Liver (tissue), 3 donors: ENCODE results near the gene NDUFAF2.

Experiments used
- FOXA1 ChIP-seq: IDR thresholded peaks from 2 replicates; pipeline ENCODE4 v1.6.1; 2016; ENCODE audit warnings: antibody characterized with exemption
- GABPA ChIP-seq, 2 donors: IDR thresholded peaks in 1 of 2; conservative IDR thresholded peaks in 1 of 2; 2 replicates each; pipeline ENCODE4 v1.6.1; 2016; ENCODE audit warnings: antibody characterized with exemption in 2 of 2, mild to moderate bottlenecking in 1 of 2, moderate library complexity in 1 of 2
- HNF4A ChIP-seq, 2 donors: conservative IDR thresholded peaks; 2 replicates each; pipeline ENCODE4 v1.6.1; 2016; ENCODE audit warnings: antibody characterized with exemption in 2 of 2, mild to moderate bottlenecking in 2 of 2
- RAD21 ChIP-seq, 2 donors: IDR thresholded peaks; 2 replicates each; pipeline ENCODE4 v1.6.1; 2016; ENCODE audit warnings: antibody characterized with exemption in 2 of 2, mild to moderate bottlenecking in 2 of 2
- TAF1 ChIP-seq: conservative IDR thresholded peaks from 2 replicates; pipeline ENCODE4 v1.6.1; 2016; ENCODE audit warnings: antibody characterized with exemption, mild to moderate bottlenecking
- TF ChIP-seq, protein P1 (sequence below): fragments of 150-350 bp; IDR thresholded peaks from 2 replicates; pipeline ENCODE4 v1.5.1; 2017; ENCODE audit warnings: improper control_type of control experiment, low read depth, low read length; ENCODE audit not compliant: missing input control
- TF ChIP-seq, protein P2 (sequence below): IDR thresholded peaks from 2 replicates; pipeline ENCODE4 v1.6.1; 2016; ENCODE audit warnings: antibody characterized with exemption
- TF ChIP-seq, protein P3 (sequence below): IDR thresholded peaks from 2 replicates; pipeline ENCODE4 v1.6.1; 2016; ENCODE audit warnings: antibody characterized with exemption
- TF ChIP-seq, protein P4 (sequence below): IDR thresholded peaks from 2 replicates; pipeline ENCODE4 v1.6.1; 2016; ENCODE audit warnings: antibody characterized with exemption, mild to moderate bottlenecking
- TF ChIP-seq, protein P5 (sequence below): IDR thresholded peaks from 2 replicates; pipeline ENCODE4 v1.6.1; 2016; ENCODE audit warnings: antibody characterized with exemption
- donor health status: healthy.
- donor health status: healthy.

DNA sequence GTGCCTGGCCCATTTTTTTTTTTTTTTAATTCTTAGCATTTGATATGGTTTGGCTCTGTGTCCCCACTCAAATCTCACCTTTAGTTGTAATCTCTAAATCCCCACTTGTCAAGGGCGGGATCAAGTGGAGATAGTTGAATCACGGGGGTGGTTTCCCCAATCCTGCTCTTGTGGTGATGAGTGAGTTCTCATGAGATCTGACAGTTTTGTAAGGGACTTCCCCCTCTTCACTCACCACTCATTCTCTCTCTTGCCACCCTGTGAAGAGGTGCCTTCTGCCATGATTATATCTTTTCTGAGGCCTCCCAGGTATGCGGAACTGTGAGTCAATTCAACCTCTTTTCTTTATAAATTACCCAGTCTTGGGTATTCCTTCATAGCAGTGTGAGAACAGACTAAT lies 27.2 kb downstream of the NDUFAF2 start:
- no peak for TF ChIP-seq GABPA (IDR thresholded peaks at IDR 0.05 in 1 of 2, conservative IDR thresholded peaks at IDR 0.05 in 1 of 2)
- TF ChIP-seq, protein P1, sequence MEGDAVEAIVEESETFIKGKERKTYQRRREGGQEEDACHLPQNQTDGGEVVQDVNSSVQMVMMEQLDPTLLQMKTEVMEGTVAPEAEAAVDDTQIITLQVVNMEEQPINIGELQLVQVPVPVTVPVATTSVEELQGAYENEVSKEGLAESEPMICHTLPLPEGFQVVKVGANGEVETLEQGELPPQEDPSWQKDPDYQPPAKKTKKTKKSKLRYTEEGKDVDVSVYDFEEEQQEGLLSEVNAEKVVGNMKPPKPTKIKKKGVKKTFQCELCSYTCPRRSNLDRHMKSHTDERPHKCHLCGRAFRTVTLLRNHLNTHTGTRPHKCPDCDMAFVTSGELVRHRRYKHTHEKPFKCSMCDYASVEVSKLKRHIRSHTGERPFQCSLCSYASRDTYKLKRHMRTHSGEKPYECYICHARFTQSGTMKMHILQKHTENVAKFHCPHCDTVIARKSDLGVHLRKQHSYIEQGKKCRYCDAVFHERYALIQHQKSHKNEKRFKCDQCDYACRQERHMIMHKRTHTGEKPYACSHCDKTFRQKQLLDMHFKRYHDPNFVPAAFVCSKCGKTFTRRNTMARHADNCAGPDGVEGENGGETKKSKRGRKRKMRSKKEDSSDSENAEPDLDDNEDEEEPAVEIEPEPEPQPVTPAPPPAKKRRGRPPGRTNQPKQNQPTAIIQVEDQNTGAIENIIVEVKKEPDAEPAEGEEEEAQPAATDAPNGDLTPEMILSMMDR = no peak
- no peak for TF ChIP-seq RAD21 (IDR thresholded peaks at IDR 0.05)
- no peak for TF ChIP-seq TAF1
- TF ChIP-seq, protein P2, sequence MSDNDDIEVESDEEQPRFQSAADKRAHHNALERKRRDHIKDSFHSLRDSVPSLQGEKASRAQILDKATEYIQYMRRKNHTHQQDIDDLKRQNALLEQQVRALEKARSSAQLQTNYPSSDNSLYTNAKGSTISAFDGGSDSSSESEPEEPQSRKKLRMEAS = no peak
- TF ChIP-seq FOXA1 = no peak
- no peak for TF ChIP-seq HNF4A (conservative IDR thresholded peaks at IDR 0.05)
- TF ChIP-seq, protein P3, sequence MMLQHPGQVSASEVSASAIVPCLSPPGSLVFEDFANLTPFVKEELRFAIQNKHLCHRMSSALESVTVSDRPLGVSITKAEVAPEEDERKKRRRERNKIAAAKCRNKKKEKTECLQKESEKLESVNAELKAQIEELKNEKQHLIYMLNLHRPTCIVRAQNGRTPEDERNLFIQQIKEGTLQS = no peak
- TF ChIP-seq, protein P4, sequence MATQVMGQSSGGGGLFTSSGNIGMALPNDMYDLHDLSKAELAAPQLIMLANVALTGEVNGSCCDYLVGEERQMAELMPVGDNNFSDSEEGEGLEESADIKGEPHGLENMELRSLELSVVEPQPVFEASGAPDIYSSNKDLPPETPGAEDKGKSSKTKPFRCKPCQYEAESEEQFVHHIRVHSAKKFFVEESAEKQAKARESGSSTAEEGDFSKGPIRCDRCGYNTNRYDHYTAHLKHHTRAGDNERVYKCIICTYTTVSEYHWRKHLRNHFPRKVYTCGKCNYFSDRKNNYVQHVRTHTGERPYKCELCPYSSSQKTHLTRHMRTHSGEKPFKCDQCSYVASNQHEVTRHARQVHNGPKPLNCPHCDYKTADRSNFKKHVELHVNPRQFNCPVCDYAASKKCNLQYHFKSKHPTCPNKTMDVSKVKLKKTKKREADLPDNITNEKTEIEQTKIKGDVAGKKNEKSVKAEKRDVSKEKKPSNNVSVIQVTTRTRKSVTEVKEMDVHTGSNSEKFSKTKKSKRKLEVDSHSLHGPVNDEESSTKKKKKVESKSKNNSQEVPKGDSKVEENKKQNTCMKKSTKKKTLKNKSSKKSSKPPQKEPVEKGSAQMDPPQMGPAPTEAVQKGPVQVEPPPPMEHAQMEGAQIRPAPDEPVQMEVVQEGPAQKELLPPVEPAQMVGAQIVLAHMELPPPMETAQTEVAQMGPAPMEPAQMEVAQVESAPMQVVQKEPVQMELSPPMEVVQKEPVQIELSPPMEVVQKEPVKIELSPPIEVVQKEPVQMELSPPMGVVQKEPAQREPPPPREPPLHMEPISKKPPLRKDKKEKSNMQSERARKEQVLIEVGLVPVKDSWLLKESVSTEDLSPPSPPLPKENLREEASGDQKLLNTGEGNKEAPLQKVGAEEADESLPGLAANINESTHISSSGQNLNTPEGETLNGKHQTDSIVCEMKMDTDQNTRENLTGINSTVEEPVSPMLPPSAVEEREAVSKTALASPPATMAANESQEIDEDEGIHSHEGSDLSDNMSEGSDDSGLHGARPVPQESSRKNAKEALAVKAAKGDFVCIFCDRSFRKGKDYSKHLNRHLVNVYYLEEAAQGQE = no peak
- TF ChIP-seq, protein P5, sequence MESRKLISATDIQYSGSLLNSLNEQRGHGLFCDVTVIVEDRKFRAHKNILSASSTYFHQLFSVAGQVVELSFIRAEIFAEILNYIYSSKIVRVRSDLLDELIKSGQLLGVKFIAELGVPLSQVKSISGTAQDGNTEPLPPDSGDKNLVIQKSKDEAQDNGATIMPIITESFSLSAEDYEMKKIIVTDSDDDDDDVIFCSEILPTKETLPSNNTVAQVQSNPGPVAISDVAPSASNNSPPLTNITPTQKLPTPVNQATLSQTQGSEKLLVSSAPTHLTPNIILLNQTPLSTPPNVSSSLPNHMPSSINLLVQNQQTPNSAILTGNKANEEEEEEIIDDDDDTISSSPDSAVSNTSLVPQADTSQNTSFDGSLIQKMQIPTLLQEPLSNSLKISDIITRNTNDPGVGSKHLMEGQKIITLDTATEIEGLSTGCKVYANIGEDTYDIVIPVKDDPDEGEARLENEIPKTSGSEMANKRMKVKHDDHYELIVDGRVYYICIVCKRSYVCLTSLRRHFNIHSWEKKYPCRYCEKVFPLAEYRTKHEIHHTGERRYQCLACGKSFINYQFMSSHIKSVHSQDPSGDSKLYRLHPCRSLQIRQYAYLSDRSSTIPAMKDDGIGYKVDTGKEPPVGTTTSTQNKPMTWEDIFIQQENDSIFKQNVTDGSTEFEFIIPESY = no peak
